ENCODE measurements around the gene MXD4. TPM values are rescaled to one million over a fixed set of nuclear protein-coding genes. Genes with fewer than 3 reads are reported as not detected.

MXD4 gene
- total and polyA plus RNA-seq, 2 donors (not counting 1 experiment from before 2014, with no cell fraction given) = 67.3 to 75.3 TPM

DNA sequence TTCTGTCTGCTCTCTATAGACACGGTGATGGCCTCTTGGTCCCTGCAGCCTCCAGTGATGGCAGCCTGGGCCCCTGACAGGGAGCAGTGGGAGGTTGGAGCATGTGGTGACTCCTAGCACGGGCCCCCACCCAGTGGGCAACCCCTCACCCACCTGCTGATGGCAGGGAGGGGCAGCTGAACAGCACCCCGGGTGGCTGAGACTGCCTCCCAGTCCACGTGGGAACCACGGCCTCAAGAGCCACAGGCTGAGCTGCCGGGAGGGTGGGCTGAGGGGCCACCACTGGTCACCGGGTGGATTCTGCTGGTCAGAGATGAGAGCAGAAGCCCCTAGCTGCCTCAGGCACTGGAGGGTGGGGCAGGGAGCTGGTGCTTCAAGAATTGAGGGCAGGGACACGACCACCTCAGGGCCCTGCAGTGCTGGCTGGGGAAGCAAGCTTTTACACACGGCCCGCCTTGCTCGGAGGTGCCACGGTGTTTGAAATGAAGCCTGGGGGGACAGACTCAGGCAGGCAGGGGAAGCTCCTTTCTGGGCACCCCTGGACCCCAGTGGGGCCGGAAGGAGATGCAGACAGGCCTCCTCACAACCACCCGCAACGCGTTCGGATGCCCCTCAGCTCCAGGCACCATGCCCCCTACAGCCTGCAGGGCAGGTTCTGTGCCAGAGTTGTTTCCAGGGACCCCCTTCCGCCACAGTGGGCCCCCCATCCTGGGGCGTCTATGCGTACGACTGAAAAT is 13.7 kb downstream of the MXD4 start:
- H3K27me3 ChIP-seq (replicated peaks in 1 of 4; ENCODE audit: control extremely low read depth in 1 of 4, control insufficient read depth in 3 of 4, insufficient read depth in 4 of 4, low read length in 3 of 4) = no peaks in the 10 kb centered on the region
- peak; percentile 5 for DNase-seq
- H3K9me3 ChIP-seq (ENCODE audit: control extremely low read depth in 1 of 3, control insufficient read depth in 2 of 3, insufficient read depth in 1 of 3, low read length in 2 of 3) = no peaks in the 10 kb centered on the region
- Mint-ChIP-seq H3K4me3 (no peak overlapping the region), H3K4me1 (peaks cover 10% of the 10 kb centered on the region), H3K27me3 (no peaks in the 10 kb centered on the region), H3K9me3 (ENCODE audit: insufficient read depth) (no peaks in the 10 kb centered on the region), H3K27ac (no peak overlapping the region)
- TF ChIP-seq, protein P1, sequence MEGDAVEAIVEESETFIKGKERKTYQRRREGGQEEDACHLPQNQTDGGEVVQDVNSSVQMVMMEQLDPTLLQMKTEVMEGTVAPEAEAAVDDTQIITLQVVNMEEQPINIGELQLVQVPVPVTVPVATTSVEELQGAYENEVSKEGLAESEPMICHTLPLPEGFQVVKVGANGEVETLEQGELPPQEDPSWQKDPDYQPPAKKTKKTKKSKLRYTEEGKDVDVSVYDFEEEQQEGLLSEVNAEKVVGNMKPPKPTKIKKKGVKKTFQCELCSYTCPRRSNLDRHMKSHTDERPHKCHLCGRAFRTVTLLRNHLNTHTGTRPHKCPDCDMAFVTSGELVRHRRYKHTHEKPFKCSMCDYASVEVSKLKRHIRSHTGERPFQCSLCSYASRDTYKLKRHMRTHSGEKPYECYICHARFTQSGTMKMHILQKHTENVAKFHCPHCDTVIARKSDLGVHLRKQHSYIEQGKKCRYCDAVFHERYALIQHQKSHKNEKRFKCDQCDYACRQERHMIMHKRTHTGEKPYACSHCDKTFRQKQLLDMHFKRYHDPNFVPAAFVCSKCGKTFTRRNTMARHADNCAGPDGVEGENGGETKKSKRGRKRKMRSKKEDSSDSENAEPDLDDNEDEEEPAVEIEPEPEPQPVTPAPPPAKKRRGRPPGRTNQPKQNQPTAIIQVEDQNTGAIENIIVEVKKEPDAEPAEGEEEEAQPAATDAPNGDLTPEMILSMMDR (IDR thresholded peaks at IDR 0.05) = no peak
- TF ChIP-seq EZH2 (IDR thresholded peaks at IDR 0.05; ENCODE audit: borderline replicate concordance, insufficient read depth, low read depth, low read length, poor library complexity, severe bottlenecking) = no peak
- ChIA-PET CTCF (interaction anchor here (0.5 to 0.8 kb wide), 2 partner anchors 171 to 304 kb away, joined by 3 to 4 read pairs; partner anchors contain the start of genes CFAP99 and ZFYVE28), POLR2A (no interaction called here)
- no peaks in the 10 kb centered on the region for H3K79me2 ChIP-seq (ENCODE audit: control insufficient read depth, insufficient read depth, low read length)
- intact Hi-C loops (cut with micrococcal nuclease) = loop anchor here (10.0 kb wide), 1 partner anchor 243 kb away; the partner anchor contains the start of gene NELFA
- peaks cover 30% of the 10 kb centered on the region for H4K20me1 ChIP-seq (ENCODE audit: control insufficient read depth, insufficient read depth, low read length, poor library complexity, severe bottlenecking)
- peaks cover 8% of the 10 kb centered on the region in 2 donors for H3K4me1 ChIP-seq (ENCODE audit: control insufficient read depth in 2 of 2, insufficient read depth in 2 of 2, low read length in 2 of 2)
- WGBS (ENCODE audit: insufficient coverage) = 88% methylated on average over 21 of the region's 21 CpGs
- no peak overlapping the region for H2AFZ ChIP-seq (ENCODE audit: insufficient read depth, low read depth, low read length, poor library complexity, severe bottlenecking)
- no peak for ATAC-seq (ENCODE audit: low read depth)
- H3K4me2 ChIP-seq (replicated peaks; ENCODE audit: low read depth, low read length, poor library complexity, severe bottlenecking) = no peak overlapping the region
- no peak overlapping the region for H3K4me3 ChIP-seq (ENCODE audit: control extremely low read depth in 1 of 5, extremely low read depth in 1 of 5, insufficient read depth in 1 of 5, low read depth in 2 of 5, low read length in 4 of 5)
- no peak overlapping the region for H3K27ac ChIP-seq (ENCODE audit: low read length in 2 of 2)
- no peak overlapping the region for H3K9ac ChIP-seq (ENCODE audit: low read length)
- H3K36me3 ChIP-seq (replicated peaks in 1 of 2; ENCODE audit: control extremely low read depth in 1 of 2, control insufficient read depth in 1 of 2, extremely low read depth in 1 of 2, insufficient read depth in 2 of 2, low read length in 1 of 2) = peaks cover 0 to 43% of the 10 kb centered on the region in 2 experiments

Data from B cell (primary cell).